DMS79 treated with DMSO at 0.1 percent for 48 hours (cell line): ENCODE measurements around the gene ZNF148.

Experiments
- DNase-seq: peaks from one replicate; lab custom pipeline; 2025; lab: John Stamatoyannopoulos, UW

The ZNF148 gene

GRCh38 chr3:125220183-125220582 is 154.9 kb downstream of the ZNF148 start:
- DNase-seq, result no peak

- DNase-seq, result no peak
Observed at GRCh38 chr3:125219261-125219701, 155.8 kb downstream of the ZNF148 start.

- DNase-seq, result no peak
Observed at GRCh38 chr3:125214738-125215137, 160.4 kb downstream of the ZNF148 start.

GRCh38 chr3:125213946-125214542 is 161.1 kb downstream of the ZNF148 start:
- no peak for DNase-seq

- no peak for DNase-seq
Observed at GRCh38 chr3:125213364-125213755, 161.8 kb downstream of the ZNF148 start.

- DNase-seq, result no peak
Observed at GRCh38 chr3:125212509-125213363, 162.4 kb downstream of the ZNF148 start, which contains the start of gene SLC12A8. Gene SLC12A8 (minus strand): TSS chr3:125212748. CDS start chr3:125211349, 1,399 bp downstream.

- DNase-seq, result peak; percentile 32
Observed at GRCh38 chr3:125212091-125212508, 163.0 kb downstream of the ZNF148 start.

- DNase-seq, result no peak
Observed at GRCh38 chr3:125211523-125212090, 163.5 kb downstream of the ZNF148 start.

GRCh38 chr3:125207949-125208568 is 167.1 kb downstream of the ZNF148 start:
- DNase-seq, result no peak

GRCh38 chr3:125207507-125207906 is 167.6 kb downstream of the ZNF148 start:
- no peak for DNase-seq

- DNase-seq, result no peak
Observed at GRCh38 chr3:125206934-125207333, 168.2 kb downstream of the ZNF148 start.

- no peak for DNase-seq
Observed at GRCh38 chr3:125203731-125204130, 171.4 kb downstream of the ZNF148 start.

- DNase-seq, result no peak
Observed at GRCh38 chr3:125202197-125202596, 172.9 kb downstream of the ZNF148 start.

- DNase-seq, result no peak
Observed at GRCh38 chr3:125200731-125201139, 174.4 kb downstream of the ZNF148 start.

- DNase-seq, result no peak
Observed at GRCh38 chr3:125194849-125195601, 180.1 kb downstream of the ZNF148 start.

- DNase-seq, result no peak
Observed at GRCh38 chr3:125194061-125194848, 180.9 kb downstream of the ZNF148 start.

- no peak for DNase-seq
Observed at GRCh38 chr3:125192190-125193035, 182.7 kb downstream of the ZNF148 start.

- no peak for DNase-seq
Observed at GRCh38 chr3:125191730-125192129, 183.4 kb downstream of the ZNF148 start.

- DNase-seq, result no peak
Observed at GRCh38 chr3:125191256-125191655, 183.9 kb downstream of the ZNF148 start.

- DNase-seq, result no peak
Observed at GRCh38 chr3:125190786-125191185, 184.3 kb downstream of the ZNF148 start.
